ENCODE measurements around the gene PRKN. TPM values are rescaled to one million over a fixed set of nuclear protein-coding genes. Genes with fewer than 3 reads are reported as not detected.

Gene PRKN
- total and polyA plus RNA-seq, 9 of the 15 experiments (the other 6 are each of a cell fraction or from before 2014, with no cell fraction given), result 0.03 to 0.96 (median 0.15) TPM; not detected in 2

- no peak overlapping the region for H3K4me3 ChIP-seq
- H4K20me1 ChIP-seq (replicated peaks; ENCODE audit: control insufficient read depth, insufficient read depth, low read length), result no peaks in the 10 kb centered on the region
- H2AFZ ChIP-seq (ENCODE audit: low read depth, low read length), result no peak overlapping the region
- H3K4me1 ChIP-seq (replicated peaks in 1 of 2; ENCODE audit: control insufficient read depth in 2 of 2, insufficient read depth in 2 of 2, low read length in 2 of 2), result no peaks in the 10 kb centered on the region
- no peaks in the 10 kb centered on the region for H3K79me2 ChIP-seq (ENCODE audit: control insufficient read depth, insufficient read depth, low read length)
- ChIA-PET POLR2A (no interaction called here), CTCF (ENCODE audit: low intra/inter-chr PET ratio) (no interaction called here)
- no peak overlapping the region for H3K27ac ChIP-seq (ENCODE audit: extremely low read depth, low read depth, low read length)
- WGBS (ENCODE audit: insufficient coverage, low coverage, missing lambda C conversion rate), result 0% methylated on average over 1 of the region's 1 CpG
- no peak for ATAC-seq
- FAIRE-seq, result no peak
- no peak overlapping the region for H3K9ac ChIP-seq (ENCODE audit: insufficient read depth in 1 of 2, low read depth in 2 of 2, low read length in 2 of 2)
- H3K4me2 ChIP-seq (ENCODE audit: insufficient read depth, low read length), result no peak overlapping the region
- no peaks in the 10 kb centered on the region for H3K36me3 ChIP-seq (ENCODE audit: control insufficient read depth, insufficient read depth, low read length)
- H3K9me1 ChIP-seq (ENCODE audit: control insufficient read depth, insufficient read depth, low read length), result no peaks in the 10 kb centered on the region
- no peaks in the 10 kb centered on the region for H3K27me3 ChIP-seq (ENCODE audit: control insufficient read depth in 2 of 2, insufficient read depth in 2 of 2, low read length in 2 of 2)
- BruUV-seq (replicated peaks), result no TSS peak
- intact Hi-C loops (cut with micrococcal nuclease) (no loop called here), in situ Hi-C loops (cut with MboI) (no loop called here)
- H3K9me3 ChIP-seq (replicated peaks; ENCODE audit: control insufficient read depth, insufficient read depth, low read depth, low read length), result no peaks in the 10 kb centered on the region; the same call in 1 of the 2 replicates
- no peak for DNase-seq (ENCODE audit: extremely low read depth in 1 of 4, low spot score in 3 of 4)
- TF ChIP-seq ZNF277 (CRISPR knock-in tag; IDR thresholded peaks at IDR 0.05; ENCODE audit: borderline replicate concordance), result no peak
- no peak for TF ChIP-seq POLR3G (IDR thresholded peaks at IDR 0.05; ENCODE audit: extremely low read depth, insufficient read length, insufficient replicate concordance)
- TF ChIP-seq FOS (IDR thresholded peaks at IDR 0.05; ENCODE audit: extremely low read depth, insufficient read length), result no peak
- TF ChIP-seq NR2C1 (IDR thresholded peaks at IDR 0.05), result no peak
- no peak for TF ChIP-seq NR2C1 (tag; IDR thresholded peaks at IDR 0.05)
- TF ChIP-seq RB1 (IDR thresholded peaks at IDR 0.05; ENCODE audit: low read depth), result no peak
- no peak for TF ChIP-seq MBD1 (CRISPR knock-in tag; IDR thresholded peaks at IDR 0.05)
- TF ChIP-seq ZNF318 (IDR thresholded peaks at IDR 0.05; ENCODE audit: borderline replicate concordance in 1 of 2, low read depth in 1 of 2), result no peak
- no peak for TF ChIP-seq POLR2G (IDR thresholded peaks at IDR 0.05; ENCODE audit: low read depth, low read length)
- TF ChIP-seq SP1 (CRISPR knock-in tag; IDR thresholded peaks at IDR 0.05), result no peak
- no peak for TF ChIP-seq HLTF (IDR thresholded peaks at IDR 0.05)
- TF ChIP-seq NR2F6 (CRISPR knock-in tag; IDR thresholded peaks at IDR 0.05), result no peak
Observed at GRCh38 chr6:162173466-162173865, 554.1 kb downstream of the PRKN start.
